B cell (primary cell): ENCODE results near the gene SAC3D1. TPM values are rescaled to one million over a fixed set of nuclear protein-coding genes. Genes with fewer than 3 reads are reported as not detected.

Source experiments
- ATAC-seq: fragments of 200-7000 bp; cut with Tn5 transposase; one replicate; pipeline ENCODE4 v1.10.0; 2021; ENCODE audit warnings: low read depth, mild to moderate bottlenecking, moderate number of reproducible peaks, moderate library complexity
- CTCF ChIA-PET: fragments of 350-600 bp; sonication (Branson Sonifier 250); formaldehyde crosslinking; loops from one replicate; lab custom pipeline; 2021; ENCODE audit warnings: antibody characterized with exemption, inconsistent platforms; lab: Charles Lee
- POLR2A ChIA-PET: fragments of 350-600 bp; sonication (Branson Sonifier 250); formaldehyde crosslinking; loops from one replicate; lab custom pipeline; 2021; ENCODE audit warnings: antibody characterized with exemption; lab: Charles Lee
- DNase-seq: peaks from one replicate; pipeline ENCODE4 v3.0.0; 2013
- H2AFZ ChIP-seq: 2 replicates; pipeline ENCODE4 v1.6.1; 2012; ENCODE audit warnings: mild to moderate bottlenecking, low read depth, low read length; ENCODE audit not compliant: insufficient read depth, poor library complexity, severe bottlenecking
- H3K27ac ChIP-seq, 2 donors: 1 replicate in 1 of 2; 2 replicates in 1 of 2; pipeline ENCODE4 v1.5.1; 2012 to 2013; ENCODE audit warnings: low read length in 2 of 2, mild to moderate bottlenecking in 2 of 2, moderate library complexity in 1 of 2
- H3K27me3 ChIP-seq, 4 experiments: fragments of 200-600 bp in 1 of 4; sonication (generic) in 1 of 4; replicated peaks in 1 of 4; 1 replicate in 2 of 4; 2 replicates in 2 of 4; pipeline versions ENCODE4 v1.6.1 to v1.7.0; 2013 to 2016; ENCODE audit warnings: low read length in 3 of 4, mild to moderate bottlenecking in 2 of 4, mixed read lengths in 1 of 4, moderate library complexity in 1 of 4; ENCODE audit not compliant: insufficient read depth in 4 of 4, control insufficient read depth in 3 of 4; ENCODE audit errors: control extremely low read depth in 1 of 4
- H3K36me3 ChIP-seq, 2 experiments: replicated peaks in 1 of 2; 1 replicate in 1 of 2; 2 replicates in 1 of 2; pipeline versions ENCODE4 v1.6.1 to v1.7.1; 2013; ENCODE audit warnings: low read length in 1 of 2; ENCODE audit not compliant: insufficient read depth in 2 of 2, control insufficient read depth in 1 of 2; ENCODE audit errors: control extremely low read depth in 1 of 2, extremely low read depth in 1 of 2
- H3K4me1 ChIP-seq, 2 donors: fragments of 200-600 bp in 1 of 2; sonication (generic) in 1 of 2; 1 replicate in 1 of 2; 2 replicates in 1 of 2; pipeline versions ENCODE4 v1.5.1 to v1.6.1; 2013 to 2017; ENCODE audit warnings: low read length in 2 of 2; ENCODE audit not compliant: control insufficient read depth in 2 of 2, insufficient read depth in 2 of 2
- H3K4me2 ChIP-seq: replicated peaks from 2 replicates; pipeline ENCODE3; 2012; ENCODE audit warnings: mild to moderate bottlenecking, low read depth, low read length; ENCODE audit not compliant: poor library complexity, severe bottlenecking
- H3K4me3 ChIP-seq, 5 experiments: fragments of 200-600 bp in 1 of 5; sonication (generic) in 1 of 5; 1 replicate in 3 of 5; 2 replicates in 2 of 5; pipeline versions ENCODE4 v1.5.1 to v1.7.0; 2011 to 2016; ENCODE audit warnings: low read length in 4 of 5, mild to moderate bottlenecking in 4 of 5, low read depth in 2 of 5, control low read depth in 1 of 5, moderate library complexity in 1 of 5; ENCODE audit not compliant: insufficient read depth in 1 of 5; ENCODE audit errors: control extremely low read depth in 1 of 5, extremely low read depth in 1 of 5
- H3K79me2 ChIP-seq: fragments of 200-600 bp; sonication (generic); one replicate; pipeline ENCODE4 v1.6.0; 2016; ENCODE audit warnings: low read length; ENCODE audit not compliant: control insufficient read depth, insufficient read depth
- H3K9ac ChIP-seq: fragments of 200-600 bp; sonication (generic); 2 replicates; pipeline ENCODE4 v1.6.1; 2017; ENCODE audit warnings: mild to moderate bottlenecking, low read length, moderate library complexity
- H3K9me3 ChIP-seq, 3 donors: one replicate each; pipeline versions ENCODE4 v1.6.1 to v1.7.1; 2013; ENCODE audit warnings: low read length in 2 of 3; ENCODE audit not compliant: control insufficient read depth in 2 of 3, insufficient read depth in 1 of 3; ENCODE audit errors: control extremely low read depth in 1 of 3
- H4K20me1 ChIP-seq: 2 replicates; pipeline ENCODE4 v1.6.0; 2012; ENCODE audit warnings: mild to moderate bottlenecking, low read length; ENCODE audit not compliant: insufficient read depth, control insufficient read depth, poor library complexity, severe bottlenecking
- H3K27ac Mint-ChIP-seq: one replicate; pipeline ENCODE4 v1.8.0; 2021; ENCODE audit warnings: mixed read lengths
- H3K27me3 Mint-ChIP-seq: one replicate; pipeline ENCODE4 v1.8.0; 2021; ENCODE audit warnings: mixed read lengths
- H3K4me1 Mint-ChIP-seq: one replicate; pipeline ENCODE4 v1.8.0; 2021; ENCODE audit warnings: mixed read lengths
- H3K4me3 Mint-ChIP-seq: one replicate; pipeline ENCODE4 v1.8.0; 2021; ENCODE audit warnings: mixed read lengths
- H3K9me3 Mint-ChIP-seq: one replicate; pipeline ENCODE4 v1.8.0; 2022; ENCODE audit warnings: mixed read lengths; ENCODE audit not compliant: insufficient read depth
- CTCF ChIP-seq: fragments of 200-600 bp; IDR thresholded peaks from one replicate; pipeline ENCODE4 v1.8.0; 2022; ENCODE audit warnings: antibody characterized with exemption, mild to moderate bottlenecking
- EZH2 ChIP-seq: IDR thresholded peaks from 2 replicates; pipeline ENCODE4 v1.6.1; 2012; ENCODE audit warnings: borderline replicate concordance, low read depth, mild to moderate bottlenecking, moderate library complexity, low read length; ENCODE audit not compliant: insufficient read depth, poor library complexity, severe bottlenecking
- WGBS: methylation state at CpG from one replicate; pipeline ENCODE4 v1.1.5; 2013; ENCODE audit warnings: missing lambda C conversion rate; ENCODE audit not compliant: insufficient coverage; 5-methylcytosine and 5-hydroxymethylcytosine counted together
- intact Hi-C: fragments of 100-400 bp; cut with micrococcal nuclease; formaldehyde crosslinking; loops from one replicate; pipeline ENCODE4 v1.10.0; 2022
- polyA plus RNA-seq: library from polyadenylated mRNA; depleted of rRNA; stranded (reverse); fragments of >200 nt; gene quantifications from 2 replicates; pipeline ENCODE4 v1.2.3, GENCODE V29; 2012
- total RNA-seq, 2 donors: library from RNA; stranded (reverse); fragments of 120-200 nt in 1 of 2; gene quantifications; 1 replicate in 1 of 2; 2 replicates in 1 of 2; pipeline versions ENCODE4 v1.2.3 to v1.2.4, GENCODE V29; 2013 to 2022

Gene SAC3D1
- total and polyA plus RNA-seq, 2 donors (not counting 1 experiment from before 2014, with no cell fraction given), result 5.9 to 6.0 TPM

- Histone ChIP-seq H3K9ac (no peak overlapping the region), H3K4me3 (no peak overlapping the region), H3K9me3 (no peaks in the 10 kb centered on the region), H3K4me1 (peaks cover 2 to 4% of the 10 kb centered on the region in 2 donors), H4K20me1 (no peaks in the 10 kb centered on the region), H3K79me2 (no peaks in the 10 kb centered on the region), H3K27me3 (no peaks in the 10 kb centered on the region), H3K27ac (no peak overlapping the region), H2AFZ (no peak overlapping the region), H3K36me3 (no peaks in the 10 kb centered on the region), H3K4me2 (no peak overlapping the region)
- POLR2A ChIA-PET, result interaction anchor here (0.6 kb wide), 1 partner anchor 79 kb away, joined by 3 read pairs; no protein-coding TSS in a partner anchor
- no peaks in the 10 kb centered on the region for H3K9me3 Mint-ChIP-seq
- no peak overlapping the region for H3K27ac Mint-ChIP-seq
- TF ChIP-seq EZH2, result no peak
- TF ChIP-seq CTCF, result no peak
- no peak overlapping the region for H3K4me3 Mint-ChIP-seq
- intact Hi-C loops, result no loop called here
- CTCF ChIA-PET, result no interaction called here
- 92% methylated on average over 6 of the region's 7 CpGs for whole genome bisulfite sequencing
- no peak for ATAC-seq
- peaks cover 3% of the 10 kb centered on the region for H3K4me1 Mint-ChIP-seq
- no peak for DNase-seq
- no peaks in the 10 kb centered on the region for H3K27me3 Mint-ChIP-seq
Observed at GRCh38 chr11:65008016-65008415, 33.0 kb upstream of the SAC3D1 start.

GRCh38 chr11:65008873-65009272 is 32.1 kb upstream of the SAC3D1 start:
- Mint-ChIP-seq H3K27ac (no peak overlapping the region), H3K4me1 (peaks cover 9% of the 10 kb centered on the region), H3K4me3 (no peak overlapping the region), H3K27me3 (no peaks in the 10 kb centered on the region), H3K9me3 (no peaks in the 10 kb centered on the region)
- no peaks in the 10 kb centered on the region for H4K20me1 ChIP-seq
- H3K4me2 ChIP-seq, result no peak overlapping the region
- H3K9me3 ChIP-seq, result no peaks in the 10 kb centered on the region
- no peaks in the 10 kb centered on the region for H3K79me2 ChIP-seq
- no CpG with 5 or more reads among the region's 2 CpGs for WGBS
- H3K9ac ChIP-seq, result no peak overlapping the region
- DNase-seq, result no peak
- no peak for ATAC-seq
- no peak overlapping the region for H2AFZ ChIP-seq
- CTCF ChIA-PET, result interaction anchor here (0.7 kb wide), 1 partner anchor 47 kb away, joined by 3 read pairs; no protein-coding TSS in a partner anchor
- POLR2A ChIA-PET, result interaction anchor here (0.6 to 0.7 kb wide), 2 partner anchors 80 to 124 kb away, joined by 3 read pairs; no protein-coding TSS in a partner anchor
- intact Hi-C loops, result no loop called here
- H3K36me3 ChIP-seq, result no peaks in the 10 kb centered on the region
- no peak overlapping the region for H3K4me3 ChIP-seq
- H3K4me1 ChIP-seq, result peaks cover 6 to 8% of the 10 kb centered on the region in 2 donors
- TF ChIP-seq EZH2 (no peak), CTCF (no peak)
- no peaks in the 10 kb centered on the region for H3K27me3 ChIP-seq
- H3K27ac ChIP-seq, result no peak overlapping the region
